Measurements from ENCODE around the gene CDC45.
"Not testable (repeated sequence)": the region's sequence is repeated elsewhere in the genome, so short reads cannot be mapped to it uniquely, and the experiment has no call there.

CDC45 gene

DNA sequence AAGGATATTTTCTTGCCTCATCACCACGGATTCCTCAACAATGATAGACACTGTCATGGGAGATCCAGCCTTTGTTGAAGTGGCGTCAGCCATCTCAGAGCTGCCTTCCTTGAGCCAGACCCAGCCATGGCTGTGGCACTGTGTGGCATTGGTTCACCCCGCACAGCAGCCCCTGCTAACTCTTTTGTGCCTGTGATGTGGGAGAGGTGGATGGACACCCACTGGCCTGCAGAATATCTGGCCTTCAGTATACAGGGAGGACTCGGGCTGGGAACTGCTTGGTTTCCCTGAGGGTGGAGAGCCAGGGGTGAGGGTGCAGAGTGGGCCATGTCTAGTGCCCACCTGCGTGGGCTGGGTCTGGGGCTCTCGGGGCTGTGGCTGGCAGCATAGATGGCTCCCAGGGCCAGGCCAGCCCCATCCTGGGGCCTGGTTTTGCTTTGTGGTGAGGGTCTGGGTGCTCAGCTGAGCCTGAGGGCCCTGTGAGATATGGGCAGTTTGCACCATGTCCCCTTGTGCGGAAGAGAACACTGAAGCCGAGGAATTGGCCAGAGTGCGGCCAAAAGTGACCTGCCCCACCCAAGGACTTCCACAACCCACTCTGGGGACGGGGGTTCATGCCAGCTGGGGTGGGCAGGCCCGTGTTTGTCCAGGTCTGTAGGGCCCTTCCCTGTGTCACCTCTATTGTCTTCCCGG lies 38.3 kb downstream of the CDC45 start:
- no peak for ATAC-seq

DNA sequence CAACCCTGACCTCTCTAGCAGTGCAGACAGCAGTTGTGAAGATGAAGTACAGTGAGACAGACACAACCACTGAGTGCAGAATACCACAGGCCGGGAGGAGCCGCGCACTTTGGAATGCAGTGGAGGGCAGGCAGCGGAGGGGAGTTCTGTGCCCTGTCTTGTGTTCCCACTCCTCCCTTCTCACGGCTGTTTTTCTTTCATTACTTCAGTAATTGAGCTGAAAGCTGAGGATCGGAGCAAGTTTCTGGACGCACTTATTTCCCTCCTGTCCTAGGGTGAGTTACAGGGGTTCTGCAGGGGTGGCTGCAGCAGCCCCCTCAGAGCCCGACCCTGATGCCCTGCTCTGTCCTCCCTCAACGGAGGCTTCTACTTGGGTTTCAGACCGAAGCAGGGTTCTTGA lies 38.9 kb downstream of the CDC45 start:
- ATAC-seq, result no peak

DNA sequence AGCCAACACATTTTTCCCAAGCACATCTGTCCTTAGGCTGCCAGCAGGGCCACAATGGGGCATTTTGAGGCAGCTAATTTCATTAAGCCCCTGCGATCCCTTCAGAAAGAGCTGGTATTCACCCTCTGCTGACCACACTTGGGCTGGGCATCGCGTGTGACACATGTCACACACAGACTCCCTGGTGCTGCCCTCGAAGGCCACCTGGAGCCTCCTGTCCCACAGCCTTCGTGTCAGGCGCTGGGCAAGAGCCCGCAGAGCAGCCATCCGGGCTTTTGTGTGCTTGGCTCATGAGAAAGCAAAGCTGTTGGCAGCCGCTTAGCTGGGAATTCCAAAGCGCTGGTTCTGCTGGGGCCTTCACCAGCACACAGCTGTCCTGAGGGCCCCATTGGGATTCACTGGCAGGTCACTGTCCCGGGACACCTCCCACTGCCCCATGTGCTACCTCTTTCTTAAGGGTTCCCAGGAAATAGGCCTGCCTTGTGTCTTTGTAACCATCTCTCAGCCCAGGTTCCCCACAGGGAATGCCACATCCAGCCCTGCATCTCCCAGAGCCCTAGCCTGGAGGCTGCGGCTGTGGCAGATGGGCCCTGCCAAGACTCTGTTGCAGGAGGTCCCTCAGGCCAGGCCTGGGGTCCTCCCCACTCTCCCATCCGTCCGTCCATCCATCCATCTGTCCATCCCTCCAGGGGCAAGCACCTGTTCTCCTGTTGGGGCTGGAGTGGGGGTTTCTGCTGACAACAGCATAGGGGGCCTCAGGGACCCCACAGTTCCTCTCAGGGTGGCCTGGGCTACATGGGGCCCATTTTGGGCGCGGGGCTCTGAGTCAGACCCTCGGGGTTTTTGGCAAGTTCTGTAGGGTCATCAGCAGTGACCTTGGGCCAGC lies 39.6 kb downstream of the CDC45 start:
- ATAC-seq, result no peak

DNA sequence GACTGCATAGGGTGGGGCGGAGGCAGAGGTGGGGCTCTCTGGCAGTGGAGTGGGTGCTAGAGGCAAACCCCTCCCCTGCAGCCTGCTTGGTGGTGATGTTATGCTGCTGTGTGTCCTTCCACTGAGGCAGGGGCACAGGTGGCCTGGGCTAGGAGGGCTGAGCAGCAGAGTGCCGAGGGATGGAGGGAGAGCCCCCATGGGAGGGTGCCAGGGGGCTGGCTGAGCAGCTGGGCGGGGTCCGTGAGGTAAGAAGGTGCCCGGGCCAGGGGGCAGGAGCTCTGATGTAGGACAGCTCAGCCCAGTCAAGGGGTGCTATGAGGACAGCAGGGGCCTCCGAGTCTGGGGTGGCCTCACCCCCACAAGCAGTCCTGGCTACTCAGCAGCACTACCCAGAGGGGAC lies 40.3 kb downstream of the CDC45 start:
- no peak for ATAC-seq

DNA sequence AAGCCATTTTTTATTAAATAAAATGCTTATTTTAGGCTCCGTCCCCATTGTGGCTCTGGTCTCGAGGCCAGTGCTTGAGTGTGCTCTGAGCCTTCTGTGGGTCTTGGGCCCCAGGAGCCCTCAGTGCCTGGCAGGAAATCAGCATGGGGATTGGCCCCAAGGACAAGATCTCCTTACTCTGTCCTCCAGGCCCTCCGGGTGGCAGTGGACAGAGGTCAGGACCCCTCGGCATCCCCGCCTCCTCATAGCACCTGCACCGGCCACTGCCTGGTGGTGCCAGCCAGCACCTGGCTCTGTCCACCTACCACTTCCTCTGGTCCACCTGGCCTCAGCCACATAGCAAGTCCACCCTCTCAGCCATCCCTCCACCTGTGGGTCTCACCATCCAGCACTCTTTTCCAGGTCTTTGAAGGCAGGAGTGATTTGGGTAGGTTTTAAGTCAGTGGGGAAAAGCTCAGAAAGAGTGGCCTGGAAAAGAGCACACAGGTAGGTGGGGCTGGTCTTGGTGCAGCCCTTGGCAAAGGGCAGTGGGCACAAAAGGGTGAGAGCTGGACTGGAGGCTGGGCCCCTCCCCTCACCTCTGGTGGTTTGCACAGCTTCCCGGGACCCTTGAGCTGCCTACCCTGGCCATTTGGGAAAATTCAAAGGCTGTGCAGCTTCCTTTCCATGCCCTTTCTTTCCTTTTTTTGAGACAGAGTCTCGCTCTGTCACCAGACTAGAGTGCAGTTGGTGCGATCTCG lies 41.0 kb downstream of the CDC45 start:
- ATAC-seq, result no peak

DNA sequence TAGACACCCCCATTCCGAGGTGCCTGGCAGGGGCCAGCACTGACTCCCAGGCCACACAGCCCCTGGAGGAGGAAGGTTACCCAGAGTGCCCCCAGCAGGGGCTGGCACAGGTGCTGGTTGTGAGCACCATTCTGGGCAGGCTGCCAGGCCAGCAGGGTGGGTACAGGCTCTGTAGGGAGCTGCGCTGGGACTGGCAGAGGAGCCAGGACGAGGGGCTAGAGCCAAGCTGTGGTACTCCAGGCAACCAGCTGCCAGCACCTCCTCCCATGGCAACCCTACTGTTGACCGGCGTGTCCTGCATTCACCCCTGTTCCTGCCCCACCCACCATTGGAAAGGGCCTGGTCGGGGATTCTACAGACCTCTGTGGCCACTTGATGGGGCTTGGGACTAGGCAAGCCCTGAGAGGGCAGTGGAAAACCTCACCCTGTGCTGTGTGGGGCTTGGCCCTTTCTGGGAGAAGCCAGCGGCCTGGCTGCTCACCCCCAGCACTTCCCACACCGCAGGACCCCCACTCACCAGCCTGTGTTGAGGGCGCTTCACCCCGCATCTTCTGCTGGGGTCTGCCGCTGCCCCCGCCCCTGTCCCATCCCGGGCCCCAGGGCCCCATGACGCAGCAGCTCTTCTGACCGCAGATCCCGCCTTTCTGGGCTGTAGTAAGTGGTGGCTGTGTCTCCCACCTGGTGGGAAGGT lies 42.6 kb downstream of the CDC45 start:
- no peak for ATAC-seq

DNA sequence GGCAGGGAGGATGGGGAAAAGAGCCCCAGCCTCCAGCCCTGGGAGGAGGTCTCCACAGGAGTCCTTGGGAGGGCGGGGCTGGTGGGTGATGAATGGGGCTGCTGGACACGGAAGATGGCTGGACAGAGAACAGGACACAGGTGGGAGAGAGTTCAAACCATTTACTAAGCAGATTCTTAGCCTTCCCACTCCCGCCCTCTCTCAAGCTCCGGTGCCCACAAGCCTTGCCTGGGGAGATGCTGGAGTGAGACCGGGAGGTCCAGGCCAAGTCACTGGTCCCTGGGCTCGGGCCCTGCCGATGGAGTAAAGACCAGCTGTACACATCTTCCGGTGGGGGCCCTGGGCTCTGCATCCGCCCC lies 43.1 kb downstream of the CDC45 start:
- no peak for ATAC-seq

DNA sequence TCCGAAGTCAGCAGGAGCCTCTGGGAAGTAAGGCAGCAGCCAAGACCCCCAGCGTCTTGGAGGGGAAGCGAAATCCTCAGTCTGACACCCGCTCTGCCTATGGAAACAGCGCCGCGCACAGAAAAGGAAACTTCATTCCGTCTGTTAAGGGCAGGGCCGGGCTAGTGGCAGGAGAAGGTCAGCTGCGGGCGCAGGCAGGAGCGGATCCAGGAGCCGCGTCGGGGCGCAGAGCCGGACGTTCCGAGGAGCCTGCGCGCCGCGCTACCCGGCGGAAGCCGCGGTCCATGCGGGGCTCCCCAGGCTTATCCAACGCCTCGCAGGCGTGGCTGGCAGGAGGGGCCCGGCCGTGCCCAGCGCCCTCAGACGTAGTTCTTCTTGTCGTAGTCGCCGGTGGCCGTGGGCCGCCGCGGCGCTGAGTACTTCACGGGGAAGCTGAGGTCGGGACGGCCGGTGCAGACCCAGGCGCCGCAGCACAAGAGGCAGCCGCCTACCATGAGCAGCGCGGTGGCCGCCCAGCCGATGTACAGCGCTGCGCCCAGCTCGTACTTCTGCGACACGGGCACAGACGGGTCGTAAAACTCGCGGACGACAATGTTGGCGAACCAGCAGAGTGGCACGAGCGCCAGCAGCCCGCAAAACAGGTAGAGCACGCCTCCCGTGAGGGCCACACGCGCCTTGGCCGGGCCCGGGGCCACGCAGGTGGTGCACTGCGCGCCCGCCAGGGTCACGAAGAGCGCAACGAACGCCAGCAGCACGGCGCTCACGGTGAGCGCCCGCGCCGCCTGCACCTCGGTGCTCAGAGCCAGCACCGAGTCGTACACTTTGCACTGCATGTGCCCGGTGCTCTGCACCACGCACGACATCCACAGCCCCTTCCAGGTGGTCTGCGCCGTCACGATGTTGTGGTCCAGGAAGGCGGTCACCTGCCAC lies 43.8 kb downstream of the CDC45 start:
- peak; percentile 34 to 40 for ATAC-seq

DNA sequence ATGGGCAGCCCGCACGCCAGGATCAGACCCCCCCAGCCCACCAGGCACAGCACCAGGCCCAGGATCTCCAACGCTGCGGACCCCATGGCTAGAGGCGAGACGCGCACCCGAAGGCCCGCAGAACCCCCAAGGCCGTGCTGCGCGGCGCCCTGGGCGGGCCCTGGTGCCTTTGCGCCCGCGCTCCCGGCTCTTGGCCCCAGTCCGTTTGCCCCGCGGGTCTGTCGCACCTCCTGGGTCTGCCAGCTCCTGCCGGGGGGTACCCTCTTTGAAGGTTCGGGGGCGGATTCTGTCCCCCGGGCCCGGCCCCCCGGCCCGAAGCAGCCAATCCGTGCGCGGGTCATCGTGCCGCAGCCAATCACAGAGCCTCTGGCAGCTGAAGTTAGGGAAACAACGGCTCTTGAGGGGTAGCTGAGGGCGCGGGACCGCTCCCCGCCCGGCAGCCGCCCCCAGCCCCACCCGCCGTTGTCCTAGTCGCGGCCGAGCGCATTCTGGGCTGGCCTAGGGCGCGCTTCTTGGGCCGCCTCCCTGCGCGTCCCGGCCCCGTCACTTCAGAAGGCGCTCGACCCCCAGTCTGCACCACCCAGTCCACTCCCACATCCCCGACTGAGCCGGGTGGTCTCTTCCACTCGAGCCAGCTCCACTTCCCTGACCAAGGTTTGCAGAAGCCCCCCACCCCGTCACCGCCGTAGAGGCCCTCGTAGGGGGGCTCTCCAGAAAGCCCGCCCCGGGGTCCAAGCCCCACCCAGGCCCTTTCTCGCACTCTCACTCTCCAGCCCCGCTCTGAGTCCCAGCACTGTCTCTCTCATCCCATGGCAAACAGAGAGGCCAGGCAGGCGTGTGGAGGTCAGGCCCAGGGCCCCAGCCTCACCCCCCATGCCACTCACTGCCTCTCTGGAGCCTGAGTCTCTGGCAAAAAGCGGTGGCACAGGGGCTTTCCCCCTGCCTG lies 44.7 kb downstream of the CDC45 start, which contains the start of gene CLDN5:
Gene CLDN5 (minus strand): TSS at position 241 of the 946 bp plus-strand sequence. CDS start 155 bp downstream, at position 86.
- peak; percentile 12 to 45 for ATAC-seq

DNA sequence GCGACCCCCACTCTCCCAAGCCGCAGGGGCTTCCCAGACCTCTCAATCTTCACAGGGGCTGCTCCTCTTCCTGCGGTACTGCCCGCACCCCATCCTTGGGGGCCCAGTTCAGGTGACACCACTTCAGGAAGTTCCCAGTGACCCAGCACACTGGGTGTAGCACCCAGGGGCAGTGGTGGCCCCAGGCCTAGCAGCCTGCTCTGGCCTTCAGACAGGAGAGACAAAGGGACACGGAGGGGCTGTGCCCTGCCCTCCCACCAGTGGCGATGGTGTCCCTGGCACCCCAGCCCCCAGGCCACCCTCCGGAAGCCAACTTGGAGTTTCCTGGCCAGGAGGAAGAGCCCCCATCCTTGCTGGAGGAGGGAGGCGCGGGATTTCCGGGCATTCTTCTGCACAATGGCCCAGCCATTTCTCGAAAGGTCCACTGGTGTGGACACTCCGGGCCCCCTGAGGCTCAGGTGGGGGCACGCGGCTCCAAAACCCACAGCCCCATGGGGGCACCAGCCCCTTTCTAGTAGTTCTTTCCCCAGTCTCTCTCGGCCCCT lies 45.5 kb downstream of the CDC45 start:
- no peak for ATAC-seq

DNA sequence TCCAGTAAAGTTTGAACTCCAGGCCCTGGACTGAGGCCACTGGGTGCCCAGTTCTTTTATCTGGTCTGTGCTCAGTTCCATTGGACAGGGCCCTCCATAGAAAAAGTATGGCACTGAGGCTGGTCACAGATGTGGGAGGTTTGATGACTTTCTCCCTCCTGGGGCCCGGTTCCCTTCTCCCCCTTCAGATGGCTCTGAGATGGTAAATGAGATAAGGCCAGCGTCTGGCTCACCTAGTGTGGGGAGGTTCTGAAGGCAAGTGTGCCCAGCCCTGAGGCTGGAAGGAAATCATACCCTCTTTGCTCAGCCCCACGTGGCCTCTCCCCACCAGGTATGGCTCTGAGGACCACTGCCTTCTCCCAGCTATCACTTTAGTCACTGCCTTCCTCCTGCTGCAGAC lies 45.9 kb downstream of the CDC45 start:
- ATAC-seq, result no peak

DNA sequence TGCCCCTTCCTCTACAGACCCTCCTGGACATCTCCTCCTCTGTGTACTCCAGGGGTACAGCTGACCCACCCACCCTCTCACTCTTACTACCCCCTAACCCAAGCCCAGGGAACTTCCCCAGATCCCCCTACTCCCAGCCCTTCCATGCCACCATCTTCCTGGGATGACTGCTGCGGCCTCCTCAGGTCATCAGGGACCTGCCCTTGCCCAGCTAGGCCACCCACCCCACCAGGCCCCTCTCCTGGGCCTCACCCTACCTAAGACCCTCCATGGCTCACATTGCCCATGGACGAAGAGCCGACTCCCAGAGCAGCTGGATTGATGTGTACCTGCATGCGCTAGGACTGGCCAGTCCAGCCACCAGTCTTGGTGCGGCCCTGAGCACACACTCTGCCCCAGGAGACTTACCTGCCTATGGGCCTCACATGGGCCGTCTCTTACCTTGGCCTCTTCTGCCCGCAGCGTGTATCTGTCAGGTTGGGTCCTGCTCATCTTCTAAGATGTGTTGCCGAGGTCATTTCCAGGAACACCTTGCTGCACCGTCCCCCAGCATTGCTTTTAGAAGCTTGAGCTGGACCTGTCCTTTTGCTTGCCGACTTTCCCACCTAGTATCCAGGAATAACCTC lies 46.5 kb downstream of the CDC45 start:
- no peak for ATAC-seq

DNA sequence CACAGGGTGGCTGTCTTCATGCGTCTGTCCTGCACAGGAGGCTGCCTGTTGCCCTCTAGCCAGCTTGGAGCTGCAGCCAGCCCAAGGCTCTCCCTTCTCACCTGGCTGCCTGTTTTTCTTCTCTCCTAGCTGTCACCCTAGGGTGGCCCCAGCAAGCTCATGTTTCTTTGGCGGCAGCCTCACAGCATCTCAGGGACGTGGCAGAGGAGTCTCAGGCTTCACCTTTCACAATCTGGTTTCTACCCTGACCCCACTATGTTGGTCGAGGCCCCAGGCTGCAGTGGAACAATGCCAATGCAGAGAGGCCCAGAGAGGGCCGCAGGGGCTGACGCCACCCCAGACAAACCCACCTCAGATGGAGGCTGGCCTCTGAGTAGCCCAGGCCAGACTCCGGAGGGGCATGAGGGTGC lies 47.0 kb downstream of the CDC45 start:
- no peak for ATAC-seq

DNA sequence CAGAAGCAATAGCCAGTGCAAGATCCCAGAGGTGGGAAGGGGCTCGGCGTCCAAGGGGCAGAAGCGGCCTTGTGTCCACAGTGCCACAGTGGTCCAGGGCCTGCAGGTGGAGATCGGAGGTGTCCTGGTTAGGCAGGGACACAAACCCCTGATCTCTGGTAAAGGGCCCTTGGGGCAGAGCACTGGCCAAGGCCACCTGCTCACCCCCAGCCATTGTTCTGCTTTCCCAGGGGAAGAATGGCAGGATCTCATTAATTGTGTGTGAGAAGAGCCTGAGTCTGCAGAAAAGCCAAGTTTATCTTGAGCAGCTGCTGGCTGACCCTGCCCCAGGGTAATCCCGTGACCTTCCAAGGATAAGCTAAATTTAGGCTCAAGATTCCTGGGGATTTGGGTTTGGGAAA lies 47.6 kb downstream of the CDC45 start:
- no peak for ATAC-seq

DNA sequence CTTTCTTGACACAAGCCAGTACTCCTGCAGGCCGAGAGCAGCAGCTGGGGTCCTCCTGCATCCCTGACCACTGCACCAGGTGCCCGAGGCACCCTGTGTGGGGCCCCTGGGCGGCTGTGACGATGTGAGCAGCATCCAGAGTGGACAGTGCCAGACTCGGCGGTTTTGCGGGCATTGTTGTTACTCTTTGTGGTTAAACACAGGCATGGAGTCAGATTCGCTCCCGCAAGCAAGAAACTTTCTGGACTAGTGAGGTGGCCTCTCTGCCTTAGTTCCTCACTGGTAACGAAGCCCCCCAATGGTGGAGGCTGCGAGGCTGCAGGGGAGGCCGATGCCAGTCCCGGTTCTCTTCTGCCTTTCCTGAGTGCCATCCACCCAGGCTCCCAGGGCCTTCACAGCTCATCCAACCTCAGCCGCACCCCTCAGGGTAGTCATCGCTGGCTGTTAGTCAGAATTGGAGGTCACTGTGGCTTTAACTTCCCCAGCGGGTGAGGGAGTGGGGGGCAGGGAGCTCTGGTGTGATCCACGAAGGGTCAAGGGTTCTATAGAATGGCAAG lies 48.2 kb downstream of the CDC45 start:
- ATAC-seq, result no peak

DNA sequence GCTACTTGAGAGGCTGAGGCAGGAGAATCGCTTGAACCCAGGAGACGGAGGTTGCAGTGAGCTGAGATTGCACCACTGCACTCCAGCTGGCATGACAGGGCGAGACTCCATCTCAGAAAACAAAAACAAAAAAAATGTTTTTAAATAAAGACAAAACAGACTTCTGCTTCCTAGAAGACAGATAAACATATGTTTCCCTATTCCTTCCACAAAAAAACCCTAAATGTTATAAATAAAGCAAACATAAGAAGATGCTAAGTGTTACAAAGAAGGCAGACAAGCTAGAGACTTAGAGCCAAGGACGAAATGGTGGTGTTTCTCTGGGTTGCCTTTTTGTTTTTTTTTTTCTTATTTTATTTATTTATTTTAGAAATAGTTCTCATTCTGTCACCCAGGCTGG lies 50.1 kb downstream of the CDC45 start:
- no peak for ATAC-seq

DNA sequence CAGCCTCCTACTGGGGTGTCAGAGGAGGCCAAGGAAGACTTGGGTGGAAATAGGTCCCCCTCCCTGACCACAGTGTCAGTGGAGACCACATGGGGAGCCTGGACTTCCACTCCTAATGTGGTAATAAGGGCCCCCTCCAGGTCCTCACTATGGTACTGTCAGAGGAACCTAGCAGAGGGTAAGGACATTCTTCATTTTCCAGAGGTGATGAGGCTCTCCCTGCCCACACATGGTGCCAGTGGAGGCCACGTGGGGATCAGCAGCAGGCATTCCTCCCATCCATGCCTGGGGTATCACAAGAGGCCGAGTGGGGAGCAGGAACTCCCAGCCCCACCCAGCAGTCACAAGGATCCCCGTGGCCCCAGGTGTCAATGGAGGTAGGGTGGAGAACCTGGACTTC lies 51.0 kb downstream of the CDC45 start:
- no peak for ATAC-seq

DNA sequence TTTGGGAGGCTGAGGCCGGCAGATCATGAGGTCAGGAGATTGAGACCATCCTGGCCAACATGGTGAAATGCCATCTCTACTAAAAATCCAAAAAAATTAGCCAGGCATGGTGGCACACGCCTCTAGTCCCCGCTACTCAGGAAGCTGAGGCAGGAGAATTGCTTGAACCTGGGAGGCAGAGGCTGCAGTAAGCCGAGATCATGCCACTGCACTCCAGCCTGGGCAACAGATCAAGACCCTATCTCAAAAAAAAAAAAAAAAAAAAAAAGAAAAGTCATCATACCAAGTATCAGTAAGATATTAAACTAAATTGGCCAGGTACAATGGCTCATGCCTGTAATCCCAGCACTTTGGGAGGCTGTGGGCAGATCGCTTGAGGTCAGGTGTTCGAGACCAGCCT lies 51.6 kb downstream of the CDC45 start:
- not testable (repeated sequence) for ATAC-seq

DNA sequence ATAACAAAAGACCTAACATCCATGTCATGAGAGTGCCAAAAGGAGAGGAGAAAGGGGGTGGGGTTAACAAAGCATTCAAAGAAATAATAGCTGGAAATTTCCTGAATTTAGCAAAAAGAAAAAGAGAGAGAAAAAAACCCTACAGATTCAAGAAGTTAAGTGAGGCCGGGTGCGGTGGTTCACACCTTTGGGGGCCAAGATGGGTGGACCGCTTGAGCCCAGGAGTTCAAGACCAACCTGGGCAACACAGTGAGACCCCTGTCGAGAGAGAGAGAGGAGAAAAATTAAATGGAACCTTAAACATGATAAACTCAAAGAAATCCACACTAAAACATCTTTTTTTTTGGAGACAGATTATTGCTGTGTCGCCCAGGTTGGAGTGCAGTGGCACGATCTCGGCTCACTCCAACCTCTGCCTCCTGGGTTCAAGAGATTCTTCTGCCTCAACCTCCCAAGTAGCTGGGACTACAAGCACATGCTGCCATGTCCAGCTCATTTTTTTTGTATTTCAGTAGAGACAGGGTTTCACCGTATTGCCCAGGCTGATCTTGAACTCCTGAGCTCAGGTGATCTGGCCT lies 53.4 kb downstream of the CDC45 start:
- no peak for ATAC-seq

Data from activated CD4-positive, CD25-positive, alpha-beta regulatory T cell treated with anti-CD3 and anti-CD28 coated beads, Interleukin-2, amount 50 U/mL, for 24 hours (primary cell).